Retina (tissue), 1 donor: ENCODE measurements around the gene MYPN.
A peak's percentile ranks its signal among the peaks of the same experiment; 100 is the strongest.

Source experiments
- DNase-seq: peaks from one replicate; pipeline ENCODE4 v3.0.0-alpha.2; 2016

MYPN gene

DNA sequence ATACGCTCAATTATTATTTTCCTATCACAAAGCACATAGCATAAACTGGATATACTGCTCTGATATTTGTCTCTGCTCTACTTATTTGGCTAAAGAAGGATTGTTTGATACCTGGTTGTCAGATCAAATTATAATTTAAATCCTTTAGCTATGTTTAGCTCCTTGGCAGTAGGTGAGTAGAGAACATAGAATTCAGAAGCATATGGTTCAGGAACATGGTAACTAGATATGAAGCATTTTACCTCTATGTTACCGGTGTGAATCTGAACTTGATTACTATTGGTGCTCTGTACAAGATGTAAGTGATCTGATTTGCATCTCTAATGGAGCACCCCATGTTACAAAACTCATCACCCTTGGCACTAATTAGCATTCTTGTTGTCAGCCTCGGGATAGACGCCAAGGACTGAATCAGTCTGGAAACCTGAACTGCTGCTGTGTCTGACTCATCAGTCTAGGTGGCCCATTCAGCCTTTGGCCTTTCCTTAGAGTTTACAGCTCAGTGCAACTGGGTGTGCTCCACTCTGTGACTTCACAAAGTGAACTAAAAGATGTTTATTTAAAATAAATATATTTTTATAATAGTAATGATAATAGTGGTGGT lies 12.3 kb upstream of the MYPN start:
- no peak for DNase-seq

DNA sequence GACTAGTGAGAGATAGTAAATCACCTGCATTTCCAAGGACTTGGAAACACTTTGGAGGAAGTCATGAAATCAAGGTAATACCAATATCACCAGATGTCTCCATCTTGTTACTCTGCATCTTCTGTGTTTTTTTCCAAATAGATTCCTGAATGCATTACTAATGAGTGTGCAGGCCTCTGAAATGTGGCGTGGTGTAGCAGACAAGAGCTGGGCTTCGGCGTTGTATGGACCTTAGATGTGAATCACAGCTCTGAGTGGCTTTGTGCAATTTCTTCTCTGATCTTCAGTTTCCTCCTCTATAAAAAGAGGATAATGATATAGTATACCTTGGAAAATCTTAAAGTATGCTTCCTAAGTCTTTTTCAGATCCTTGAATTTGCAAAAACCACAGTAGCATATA lies 9.6 kb upstream of the MYPN start:
- DNase-seq = no peak

DNA sequence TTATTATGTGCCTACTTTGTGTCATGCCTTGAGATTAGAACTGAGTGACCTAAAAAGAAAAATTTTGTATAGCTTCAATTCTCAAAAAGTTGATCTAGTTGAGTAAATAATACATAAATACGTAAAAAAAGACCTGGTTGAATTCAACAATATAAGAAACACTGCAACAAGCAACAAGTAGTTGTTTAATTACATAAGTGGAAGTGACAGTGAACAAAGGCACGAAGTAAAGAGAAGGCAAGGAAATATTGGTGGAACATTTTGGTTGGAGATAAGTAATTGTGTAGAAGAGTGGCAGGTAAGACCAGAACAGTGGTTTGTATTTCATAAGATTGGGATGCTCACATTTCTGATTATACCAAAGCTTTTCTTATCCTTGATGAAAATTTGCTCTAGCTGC lies 8.2 kb upstream of the MYPN start:
- DNase-seq = no peak

DNA sequence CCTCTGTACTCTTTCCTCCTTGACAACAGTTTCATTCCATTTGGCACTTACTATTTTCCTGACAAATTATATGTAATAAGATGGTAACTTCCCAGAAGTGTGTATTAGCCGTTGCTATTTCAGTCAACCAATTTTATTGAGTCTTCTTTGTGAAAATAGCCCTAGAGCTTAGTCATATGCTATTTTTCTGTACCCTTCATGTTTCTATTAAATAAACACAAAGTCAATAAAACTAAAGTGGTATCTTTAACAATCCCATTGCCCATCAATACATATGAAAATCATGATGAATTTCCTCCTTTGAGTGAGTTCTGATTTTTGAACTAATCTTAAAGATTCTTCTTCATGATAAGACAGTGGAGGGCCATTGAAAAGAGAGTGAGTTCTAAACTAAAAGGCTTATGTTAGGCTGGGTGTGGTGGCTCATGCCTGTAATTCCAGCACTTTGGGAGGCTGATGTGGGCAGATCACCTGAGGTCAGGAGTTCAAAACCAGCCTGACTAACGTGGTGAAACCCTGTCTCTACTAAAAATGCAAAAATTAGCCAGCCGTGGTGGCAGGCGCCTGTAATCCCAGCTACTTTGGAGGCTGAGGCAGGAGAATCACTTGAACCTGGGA lies 5.9 kb upstream of the MYPN start:
- no peak for DNase-seq

DNA sequence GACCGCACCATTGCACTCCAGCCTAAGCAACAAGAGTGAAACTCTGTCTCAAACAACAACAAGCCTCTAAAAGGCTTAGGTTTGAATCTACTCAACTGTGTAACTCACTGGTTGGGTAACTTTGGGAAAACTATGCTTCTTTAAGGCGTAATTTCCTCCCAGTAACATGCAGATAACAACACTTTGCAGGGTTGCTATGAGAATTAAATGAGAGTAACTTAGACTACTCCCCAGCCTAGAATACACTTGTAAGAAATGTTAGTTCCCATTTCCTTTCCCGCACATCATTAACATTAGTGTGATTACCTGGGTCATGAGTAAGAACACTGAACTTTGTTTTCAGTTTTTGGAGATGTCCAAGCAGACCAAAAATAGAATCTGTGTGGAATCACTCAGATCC lies 5.4 kb upstream of the MYPN start:
- DNase-seq = no peak

DNA sequence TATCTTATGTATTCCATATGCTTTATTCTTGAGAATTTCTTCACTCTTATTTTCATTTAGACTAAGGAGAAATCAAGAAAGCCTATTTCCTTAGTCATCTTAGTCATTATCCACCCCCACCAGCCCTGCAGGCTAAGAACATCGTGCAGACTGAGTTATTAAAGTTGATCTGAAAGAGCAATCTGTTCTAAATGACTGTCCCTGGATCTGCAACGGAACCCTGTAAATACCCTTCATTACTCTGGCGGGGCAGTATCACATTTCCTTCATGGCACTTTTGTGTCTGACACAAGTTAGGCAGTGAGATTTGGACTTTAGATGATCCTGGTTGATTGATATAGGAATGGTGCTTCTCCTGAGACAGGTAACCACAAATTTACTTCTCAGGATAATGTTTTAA lies 3.5 kb upstream of the MYPN start:
- DNase-seq = no peak

DNA sequence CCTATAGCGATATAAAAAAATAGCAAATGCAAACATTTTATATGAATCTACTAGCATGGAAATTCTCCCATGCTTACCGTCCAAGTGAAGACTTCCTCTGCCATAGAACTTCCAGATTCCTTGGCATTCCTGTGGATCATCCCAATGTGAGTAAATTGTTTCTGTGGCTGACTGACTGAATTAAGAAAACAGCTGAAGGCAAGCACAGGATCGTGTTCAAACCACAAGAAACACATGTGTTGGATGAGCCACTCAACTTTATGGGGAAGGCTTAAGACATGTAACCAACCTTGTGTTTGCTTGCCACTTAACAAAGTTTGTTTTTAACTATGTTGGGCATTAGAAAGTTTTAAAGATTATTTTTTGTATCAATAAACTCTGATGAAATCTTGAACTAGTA lies 2.6 kb upstream of the MYPN start:
- no peak for DNase-seq

DNA sequence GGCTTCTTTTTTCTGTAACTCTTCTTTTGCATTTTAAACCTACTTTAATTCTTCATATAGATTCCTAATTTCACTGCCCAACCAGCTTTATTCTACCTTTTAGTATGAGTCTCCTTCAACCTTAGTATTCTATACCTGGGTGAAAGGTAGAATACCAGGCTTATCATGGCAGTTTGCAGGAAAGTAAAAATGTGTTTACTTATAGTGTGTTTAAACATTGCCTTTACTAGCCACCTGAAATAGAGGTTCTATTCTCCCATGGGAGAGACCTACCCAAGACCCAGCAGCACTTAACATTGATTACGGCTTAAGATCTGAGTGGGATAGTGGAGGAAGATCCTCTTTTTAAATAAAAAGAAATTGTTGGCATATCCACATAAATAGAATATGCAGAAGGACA lies 1.6 kb upstream of the MYPN start:
- DNase-seq = no peak

DNA sequence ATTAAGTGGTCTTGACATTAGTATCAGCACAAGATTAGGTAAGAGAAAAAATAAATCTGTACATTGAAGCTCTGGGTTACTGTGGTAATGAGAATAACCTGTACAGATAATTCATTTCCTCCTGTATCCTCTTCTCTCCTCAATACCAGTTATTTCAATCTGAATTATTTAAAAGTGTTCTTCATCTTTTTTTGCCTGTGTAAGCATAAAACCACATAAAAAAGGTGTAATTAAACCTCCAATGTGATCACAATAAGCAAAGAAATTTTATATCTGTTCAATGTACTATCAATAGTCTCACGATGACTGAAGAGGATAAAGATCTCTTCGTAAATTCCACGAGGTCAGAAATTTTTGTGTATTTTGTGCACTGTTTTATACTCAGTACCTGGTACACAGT lies 1.2 kb upstream of the MYPN start:
- no peak for DNase-seq

DNA sequence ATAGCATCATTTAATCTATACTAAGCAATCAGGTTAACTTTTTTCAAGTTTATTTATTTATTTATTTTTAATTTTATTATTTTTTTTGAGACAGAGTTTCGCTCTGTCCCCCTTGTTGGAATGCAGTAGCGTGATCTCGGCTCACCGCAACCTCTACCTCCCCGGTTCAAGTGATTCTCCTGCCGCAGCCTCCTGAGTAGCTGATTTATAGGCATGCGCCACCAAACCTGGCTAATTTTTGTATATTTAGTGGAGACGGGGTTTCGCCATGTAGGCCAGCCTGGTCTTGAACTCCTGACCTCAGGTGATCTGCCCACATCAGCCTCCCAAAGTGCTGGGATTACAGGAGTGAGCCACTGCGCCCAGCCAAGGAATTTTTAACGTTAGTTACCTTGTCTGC lies 635 bp upstream of the MYPN start:
- DNase-seq = no peak

DNA sequence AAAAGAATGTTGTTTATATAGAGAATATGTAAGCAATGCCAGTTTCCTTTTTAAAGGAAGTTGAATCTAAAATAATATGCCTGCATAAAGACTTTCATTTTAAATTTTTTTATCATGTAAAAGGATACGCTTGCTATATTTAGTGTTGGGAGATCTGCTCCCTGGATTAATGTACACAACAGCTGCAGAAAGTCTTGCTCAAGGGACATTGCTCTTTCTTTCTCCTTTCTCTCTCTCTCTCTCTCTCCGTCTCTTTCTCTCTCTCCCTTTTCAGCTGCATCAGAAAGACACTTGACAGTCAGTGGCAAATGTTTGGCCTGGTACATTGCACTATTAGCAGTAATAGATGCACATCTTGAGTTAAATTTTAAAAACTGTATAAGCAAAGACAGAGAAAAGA lies 739 bp downstream of the MYPN start:
- no peak for DNase-seq

DNA sequence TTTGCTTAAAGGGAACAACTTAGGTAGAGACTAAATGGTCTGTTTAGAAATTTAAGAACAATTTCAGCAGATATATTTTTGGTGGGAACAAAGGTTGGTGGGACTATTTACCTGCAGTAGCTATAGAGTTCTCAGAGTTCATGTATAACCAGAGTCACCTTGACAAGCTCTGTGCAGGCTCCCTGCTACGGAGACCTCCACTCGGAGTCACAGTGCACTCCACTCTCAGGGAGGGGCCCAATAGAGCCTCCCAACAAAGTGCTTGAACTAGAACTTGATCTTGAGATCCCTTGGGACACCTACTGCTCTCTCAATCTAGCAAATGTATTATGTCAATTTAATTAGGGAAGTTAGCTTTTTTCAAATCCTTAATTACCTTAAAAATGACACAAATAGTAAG lies 2.3 kb downstream of the MYPN start:
- DNase-seq = no peak

DNA sequence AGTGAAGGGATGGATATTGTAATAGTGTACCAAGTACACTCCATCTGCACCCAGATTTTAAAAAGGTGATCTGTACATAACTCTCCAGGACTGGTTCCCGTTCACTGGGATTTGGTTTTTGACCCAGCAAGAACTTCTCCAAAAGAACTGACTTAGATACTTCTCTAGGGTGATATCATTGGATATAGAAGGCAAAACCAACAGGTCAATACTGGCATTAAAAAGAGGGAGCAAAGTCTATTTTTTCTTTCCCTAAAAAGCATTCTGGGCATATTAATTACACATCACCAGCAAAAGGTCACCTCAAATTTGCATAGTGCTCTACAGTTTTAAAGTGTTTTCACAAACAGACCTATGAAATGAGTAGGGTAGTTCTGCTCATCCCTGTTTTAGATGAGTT lies 3.5 kb downstream of the MYPN start:
- DNase-seq = no peak

DNA sequence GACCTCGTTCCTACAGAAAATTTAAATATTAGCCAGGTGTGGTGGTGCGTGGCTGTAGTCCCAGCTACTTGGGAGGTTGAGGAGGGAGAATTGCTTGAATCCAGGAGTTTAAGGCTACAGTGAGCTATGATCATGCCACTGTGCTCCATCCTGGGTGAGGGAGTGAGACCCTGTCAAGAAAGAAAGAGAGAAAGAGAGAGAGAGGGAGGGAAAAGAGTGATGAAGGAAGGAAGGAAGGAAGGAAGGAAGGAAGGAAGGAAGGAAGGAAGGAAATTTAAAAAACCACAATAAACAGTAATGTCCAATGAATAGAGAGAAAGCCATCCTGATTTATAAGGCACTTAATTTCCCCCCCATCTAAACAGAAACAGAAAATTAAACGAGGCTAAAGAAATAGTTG lies 9.4 kb downstream of the MYPN start:
- DNase-seq = no peak

DNA sequence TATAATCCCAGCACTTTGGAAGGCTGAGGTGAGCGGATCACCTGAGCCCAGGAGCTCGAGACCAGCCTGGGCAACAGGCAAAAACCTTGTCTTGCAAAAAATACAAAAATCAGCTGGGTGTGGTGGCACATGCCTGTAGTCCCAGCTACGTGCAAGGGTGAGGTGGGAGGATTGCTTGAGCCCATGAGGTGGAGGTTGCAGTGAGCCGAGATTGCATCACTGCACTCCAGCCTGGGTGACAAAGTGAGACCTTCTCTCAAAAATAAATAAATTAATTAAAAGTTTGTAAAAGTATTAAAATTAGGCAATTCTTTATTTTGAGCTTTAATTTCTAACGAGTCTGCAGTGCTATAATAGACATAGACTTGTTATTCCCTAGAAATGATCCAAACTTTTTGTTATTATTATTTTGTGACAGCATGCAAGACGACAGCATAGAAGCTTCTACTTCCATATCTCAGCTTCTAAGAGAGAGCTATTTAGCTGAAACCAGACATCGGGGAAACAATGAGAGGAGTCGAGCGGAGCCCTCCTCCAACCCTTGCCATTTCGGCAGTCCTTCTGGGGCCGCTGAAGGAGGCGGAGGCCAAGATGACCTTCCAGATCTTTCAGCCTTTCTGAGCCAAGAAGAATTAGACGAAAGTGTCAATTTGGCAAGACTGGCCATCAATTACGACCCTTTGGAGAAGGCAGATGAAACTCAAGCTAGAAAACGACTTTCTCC lies 11.9 kb downstream of the MYPN start:
- no peak for DNase-seq

DNA sequence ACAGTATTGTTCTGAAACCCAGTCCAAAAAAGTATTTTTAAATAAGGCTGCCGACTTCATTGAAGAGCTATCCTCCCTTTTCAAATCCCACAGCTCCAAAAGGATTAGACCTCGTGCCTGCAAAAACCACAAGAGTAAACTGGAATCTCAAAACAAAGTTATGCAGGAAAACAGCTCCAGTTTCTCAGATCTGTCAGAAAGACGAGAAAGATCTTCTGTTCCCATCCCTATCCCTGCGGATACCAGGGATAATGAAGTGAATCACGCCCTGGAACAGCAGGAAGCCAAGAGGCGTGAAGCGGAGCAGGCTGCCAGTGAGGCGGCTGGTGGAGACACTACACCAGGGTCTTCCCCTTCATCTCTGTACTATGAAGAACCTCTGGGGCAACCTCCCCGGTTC lies 12.6 kb downstream of the MYPN start:
- no peak for DNase-seq

DNA sequence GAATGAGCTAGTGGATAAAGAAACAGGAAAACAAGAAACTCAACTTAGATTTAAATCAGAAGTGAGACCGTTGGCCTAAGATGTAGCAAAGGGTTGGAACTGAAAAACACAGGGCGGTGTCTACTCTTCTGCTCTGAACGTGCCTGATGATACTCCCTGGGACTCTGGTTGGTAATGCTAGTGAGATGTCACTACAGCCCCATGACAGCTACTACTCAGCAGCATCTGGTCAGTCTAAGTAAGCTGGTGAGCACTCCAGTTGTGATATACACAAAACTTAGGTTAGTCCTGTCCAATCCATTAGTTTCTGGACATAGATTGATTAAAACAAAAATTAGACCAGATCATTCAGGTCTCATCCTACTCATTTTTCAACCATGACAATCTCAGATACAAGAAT lies 15.4 kb downstream of the MYPN start:
- DNase-seq = no peak

DNA sequence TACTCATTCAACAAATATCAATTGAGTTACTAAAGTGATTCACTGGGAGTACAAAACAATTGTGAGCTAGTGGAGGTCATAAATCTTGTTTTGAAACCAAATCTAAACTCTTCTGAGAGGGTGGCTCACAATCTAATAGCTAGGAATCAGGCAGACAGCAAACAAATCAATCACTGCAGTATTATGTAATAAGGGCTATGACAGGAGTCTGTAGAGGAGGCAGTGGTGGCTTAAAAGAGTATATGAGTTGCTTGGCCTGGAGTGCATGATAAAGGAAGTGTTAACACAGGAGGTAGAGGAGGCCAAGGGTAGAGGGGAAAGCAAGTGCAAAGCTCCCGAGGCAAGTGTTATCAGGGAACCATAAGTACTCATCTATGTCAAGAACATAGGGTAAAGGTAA lies 16.5 kb downstream of the MYPN start:
- no peak for DNase-seq

DNA sequence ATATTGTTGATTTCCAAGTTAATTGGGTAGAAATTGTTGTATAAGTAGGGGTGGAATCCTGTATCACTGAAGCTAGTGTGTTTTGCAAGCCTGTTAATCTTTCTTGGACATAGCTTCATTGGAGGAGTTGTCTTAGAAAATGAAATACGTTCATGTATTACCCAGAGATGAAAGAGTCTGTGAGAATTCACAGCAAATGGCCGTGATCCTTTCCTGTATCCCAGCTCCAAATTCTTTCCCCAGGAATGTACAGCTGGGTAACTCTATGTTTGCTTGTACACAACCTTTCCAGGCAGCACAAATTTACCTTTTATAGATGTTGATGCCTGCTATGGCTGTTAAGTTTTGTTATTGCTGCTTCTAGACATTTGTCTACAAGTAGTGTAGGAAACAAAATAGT lies 18.7 kb downstream of the MYPN start:
- no peak for DNase-seq

DNA sequence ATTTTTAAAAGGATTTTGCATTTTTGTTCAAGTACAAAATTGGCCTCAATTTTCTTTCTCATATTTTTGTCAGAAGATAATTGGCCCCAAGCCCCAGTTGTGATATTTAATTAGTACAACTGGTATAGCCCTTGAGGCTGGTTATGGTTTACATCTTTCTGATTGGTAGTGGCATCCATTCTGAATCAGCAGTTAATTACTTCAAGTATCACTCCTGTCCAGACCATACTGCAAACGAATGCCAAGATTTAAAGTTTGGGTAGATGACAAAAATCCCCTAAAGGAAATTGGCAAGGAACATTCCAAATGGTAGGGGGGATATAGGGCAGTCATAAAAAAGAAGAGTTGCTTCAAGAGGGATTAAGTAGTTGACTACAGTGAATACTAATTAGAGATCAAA lies 23.1 kb downstream of the MYPN start:
- no peak for DNase-seq

DNA sequence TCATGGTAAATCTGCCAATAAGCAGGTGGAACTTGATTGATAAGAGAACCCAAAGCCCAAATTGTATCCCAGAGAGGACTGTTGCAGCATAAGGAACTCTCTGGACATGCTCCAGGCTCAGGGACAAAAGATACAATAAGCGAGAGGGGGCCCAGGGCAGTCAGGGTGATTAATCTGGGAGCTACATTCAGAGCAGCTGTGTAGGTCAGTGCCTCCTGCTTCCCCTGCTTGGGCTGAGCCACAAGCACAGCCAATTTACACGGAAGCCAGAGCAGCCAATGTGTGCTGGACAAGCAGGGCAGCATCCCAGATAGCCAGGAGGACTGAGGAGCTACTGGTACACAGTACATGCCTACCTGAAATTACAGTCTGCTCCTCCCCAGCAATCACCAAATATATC lies 24.2 kb downstream of the MYPN start:
- peak; percentile 11 for DNase-seq

DNA sequence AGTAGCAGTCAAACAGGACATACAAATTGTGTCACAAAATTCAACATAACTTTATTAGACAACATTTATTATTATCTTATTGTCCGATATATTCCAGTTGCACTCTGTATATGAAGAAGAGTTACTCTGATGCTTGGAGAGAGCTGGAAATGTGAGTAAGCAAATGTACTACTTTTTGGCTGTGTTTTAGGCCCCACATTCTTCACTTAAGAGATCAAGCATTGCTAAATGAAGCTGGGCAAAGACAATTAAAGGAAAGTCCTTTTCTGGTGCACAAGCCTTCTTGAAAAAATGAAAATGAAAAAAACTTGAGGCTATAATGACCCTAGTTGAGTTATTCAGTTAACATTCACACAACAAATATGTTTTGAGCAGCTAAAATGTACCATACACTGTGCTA lies 26.1 kb downstream of the MYPN start:
- no peak for DNase-seq

DNA sequence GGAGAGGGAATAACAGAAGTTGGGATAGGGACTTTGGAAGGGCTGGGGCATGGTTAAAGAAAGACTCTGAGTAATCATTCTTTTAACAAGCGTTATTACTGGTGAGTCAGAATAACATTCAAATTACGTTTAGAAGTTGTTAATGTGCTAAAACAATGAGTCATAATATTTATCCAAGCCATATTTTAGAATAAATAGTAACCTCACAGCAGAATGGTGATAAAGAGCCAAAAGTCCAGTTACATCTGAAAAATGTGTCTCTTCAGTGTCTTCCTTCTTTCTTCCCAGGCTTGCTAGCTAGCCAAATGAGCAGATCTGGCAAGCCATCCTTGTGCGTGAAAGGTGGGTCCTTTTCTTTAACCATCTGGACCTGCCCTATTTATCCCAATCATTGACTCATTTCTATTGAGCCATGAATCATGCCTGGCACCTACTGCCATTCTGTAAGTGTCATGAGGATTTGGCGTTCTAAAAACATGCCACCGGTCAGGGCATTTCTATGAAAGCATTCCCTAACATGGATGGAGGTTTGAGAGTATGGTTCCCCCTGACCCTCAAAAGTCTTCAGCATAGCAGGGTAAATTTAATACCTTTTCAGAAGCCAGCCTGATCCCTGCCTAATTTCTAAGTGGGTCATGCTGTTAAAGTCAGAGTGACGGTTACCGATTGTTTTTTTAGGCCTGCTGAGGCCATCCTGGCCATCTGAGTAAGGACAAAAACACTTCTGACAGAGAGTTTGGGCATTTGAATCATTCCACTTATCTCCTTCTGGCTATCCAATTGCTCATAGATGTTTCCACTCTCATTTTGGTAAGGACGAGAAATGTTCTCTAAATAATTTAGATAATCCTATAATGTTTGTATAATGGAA lies 26.9 kb downstream of the MYPN start:
- no peak for DNase-seq

DNA sequence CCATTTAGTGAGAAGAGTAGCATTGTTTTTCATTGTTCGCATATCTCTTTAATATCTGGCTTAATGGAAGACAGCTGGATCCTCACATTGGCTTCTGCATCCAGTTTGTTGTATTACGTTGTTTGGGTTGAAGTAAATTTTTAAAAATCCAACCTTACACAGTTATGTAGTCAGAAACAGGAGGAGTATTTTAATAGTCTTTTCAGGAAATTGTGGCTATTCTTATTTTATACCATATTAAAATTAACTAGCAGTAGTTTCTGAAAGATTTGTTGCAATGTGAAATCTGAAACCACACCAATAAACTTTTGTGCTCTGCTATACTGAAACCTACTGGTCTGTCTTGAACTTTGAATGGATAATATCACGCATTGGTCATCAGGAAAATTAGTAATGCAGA lies 27.9 kb downstream of the MYPN start:
- DNase-seq = no peak
